Sigmoid colon (tissue), 4 donors: ENCODE data around the gene KIAA1217.

ENCODE experiments used
- CTCF ChIP-seq, 4 experiments: fragments of 450-650 bp in 3 of 4; fragments of 200-600 bp in 1 of 4; IDR thresholded peaks; one replicate each; pipeline ENCODE4 v1.5.1; 2016 to 2019; ENCODE audit warnings: antibody characterized with exemption in 4 of 4, mild to moderate bottlenecking in 3 of 4, moderate library complexity in 2 of 4
- POLR2AphosphoS5 ChIP-seq, 4 donors: sonication (generic); formaldehyde crosslinking; IDR thresholded peaks; one replicate each; pipeline ENCODE4 v1.6.1; 2017; ENCODE audit warnings: antibody characterized with exemption in 4 of 4

- TF ChIP-seq CTCF (IDR thresholded peaks at IDR 0.05) (no peak), POLR2AphosphoS5 (IDR thresholded peaks at IDR 0.05) (no peak)
These were observed 268.2 kb downstream of the KIAA1217 start for GRCh38 chr10:24476913-24477701.
